Heart right ventricle (tissue), 16 donors: Measurements from ENCODE around the gene LMTK2. TPM values are rescaled to one million over a fixed set of nuclear protein-coding genes. Genes with fewer than 3 reads are reported as not detected.

Experiments used
- ATAC-seq, 8 donors: fragments of 200-7000 bp; cut with Tn5 transposase; one replicate each; pipeline ENCODE4 v1.9.1; 2020; ENCODE audit warnings: mild to moderate bottlenecking in 8 of 8, moderate library complexity in 8 of 8, moderate number of reproducible peaks in 1 of 8
- DNase-seq, 2 donors: peaks; one replicate each; pipeline ENCODE4 v3.0.0-alpha.2; 2020
- H3K27ac ChIP-seq, 10 donors: fragments of 200-600 bp; sonication (generic) in 2 of 10; one replicate each; pipeline versions ENCODE4 v1.5.0 to v1.8.0; 2020 to 2022; ENCODE audit warnings: mild to moderate bottlenecking in 3 of 10
- H3K27me3 ChIP-seq, 7 donors: fragments of 200-600 bp; one replicate each; pipeline ENCODE4 v1.8.0; 2021 to 2022; ENCODE audit warnings: mild to moderate bottlenecking in 2 of 7
- H3K36me3 ChIP-seq, 9 donors: fragments of 200-600 bp; sonication (generic) in 1 of 9; one replicate each; pipeline versions ENCODE4 v1.5.0 to v1.8.0; 2020 to 2022; ENCODE audit warnings: mild to moderate bottlenecking in 2 of 9
- H3K4me1 ChIP-seq, 9 donors: fragments of 200-600 bp; sonication (generic) in 1 of 9; one replicate each; pipeline versions ENCODE4 v1.5.0 to v1.8.0; 2020 to 2022; ENCODE audit warnings: mild to moderate bottlenecking in 4 of 9
- H3K4me3 ChIP-seq, 10 donors: fragments of 200-600 bp; sonication (generic) in 2 of 10; one replicate each; pipeline versions ENCODE4 v1.5.0 to v1.8.0; 2020 to 2022; ENCODE audit warnings: mild to moderate bottlenecking in 7 of 10, moderate library complexity in 2 of 10
- H3K9me3 ChIP-seq, 11 donors: fragments of 200-600 bp in 10 of 11; sonication (generic) in 2 of 11; one replicate each; pipeline versions ENCODE4 v1.5.0 to v1.8.0; 2013 to 2022; ENCODE audit warnings: mild to moderate bottlenecking in 2 of 11, control low read depth in 1 of 11, moderate library complexity in 1 of 11
- CTCF ChIP-seq, 9 donors: fragments of 200-600 bp; sonication (generic) in 2 of 9; IDR thresholded peaks; one replicate each; pipeline versions ENCODE4 v1.5.0 to v1.8.0; 2021 to 2022; ENCODE audit warnings: antibody characterized with exemption in 9 of 9, mild to moderate bottlenecking in 5 of 9, moderate library complexity in 1 of 9
- WGBS, 2 donors: extraction: QIAGEN DNeasy Blood & Tissue Kit; methylation state at CpG; one replicate each; pipeline ENCODE4 v1.1.7; 2013; ENCODE audit warnings: inconsistent platforms in 1 of 2; 5-methylcytosine and 5-hydroxymethylcytosine counted together
- intact Hi-C, 10 donors: fragments of 100-400 bp; cut with DNase I; formaldehyde crosslinking; loops; one replicate each; pipeline versions ENCODE4 v1.11.1 to v1.14.2; 2022
- polyA plus RNA-seq, 2 donors: library from polyadenylated mRNA; stranded (reverse); fragments of 200-250 nt; gene quantifications; one replicate each; pipeline ENCODE4 v1.2.3, GENCODE V29; 2013
- total RNA-seq, 10 donors: library from RNA; stranded (reverse); fragmentation: NEBNext Ultra II Directional in 3 of 10; extraction: Animal tissue kit (Norgen Biotek cat#: 25700) in 3 of 10; gene quantifications; one replicate each; pipeline versions ENCODE4 v1.2.1 to v1.2.4, GENCODE V29; 2021 to 2023
- donor health status: Arrhythmogenic right ventricular cardiomyopathy.
- donor health status: ischemic (EF 13 %, LVEDD 7.1; RV severe dilation, severe dysfunction).
- donor health status: healthy with polysubstance abuse.
- donor health status: DM: no; HTN: yes; CAD: no.
- donor health status: DM: no; HTN: no; CAD: no.
- donor health status: ischemic (EF 25% LVEDD 6.9; RV normal size, moderate dysfunction).
- donor health status: ischemic (EF 25% LVEDD 5.7; RV mildly dilated, moderate dysfunction).
- donor health status: healthy.
- donor health status: DM: yes; HTN: yes; CAD: no.
- donor health status: Ischemic cardiomyopathy.
- donor health status: ischemic (EF 35%, LVEDD 5.7; RV mildly dilated, moderate dysfunction).
- donor health status: nonischemic (EF 11% LVEDD 7.7; RV severe dilation, severe dysfunction).
- donor health status: DM: yes; HTN: yes; CAD: no.
- donor health status: PGD.
- donor health status: ischemic (EF 29% LVEDD 5.4; RV normal size, mild dysfunction).
- donor health status: nonischemic (EF 23%, LVEDD 6.1; RV moderate dilation, normal function).

The LMTK2 gene
- total and polyA plus RNA-seq, 12 donors, result 2.9 to 50.2 (median 27.0) TPM

GRCh38 chr7:98203261-98203963 is 96.8 kb downstream of the LMTK2 start:
- WGBS, 2 donors, result 96 to 97% methylated on average over 28 of the region's 28 CpGs
- no peak overlapping the region for H3K27ac ChIP-seq
- no peak for DNase-seq

GRCh38 chr7:98203964-98204605 is 97.4 kb downstream of the LMTK2 start:
- no peak for TF ChIP-seq CTCF (IDR thresholded peaks at IDR 0.05)
- ATAC-seq (no peak), DNase-seq (no peak)
- no peak overlapping the region for H3K4me3 ChIP-seq
- WGBS, 2 donors, result 96 to 97% methylated on average over 18 of the region's 18 CpGs
- intact Hi-C loops, result no loop called here
- peaks cover 0 to 10% (median 0%) of the 10 kb centered on the region in 9 donors for H3K4me1 ChIP-seq
- peaks cover 0 to 3% (median 0%) of the 10 kb centered on the region in 11 donors for H3K9me3 ChIP-seq
- no peak overlapping the region for H3K27ac ChIP-seq
- H3K27me3 ChIP-seq, result no peaks in the 10 kb centered on the region
- peaks cover 0 to 61% (median 26%) of the 10 kb centered on the region in 9 donors for H3K36me3 ChIP-seq

More at GRCh38 chr7:98203261-98203963, 96.8 kb downstream of the LMTK2 start:
- intact Hi-C loops, result no loop called here
- Histone ChIP-seq H3K4me1 (peaks cover 0 to 10% (median 0%) of the 10 kb centered on the region in 9 donors), H3K27me3 (no peaks in the 10 kb centered on the region), H3K4me3 (no peak overlapping the region), H3K36me3 (peaks cover 0 to 61% (median 26%) of the 10 kb centered on the region in 9 donors), H3K9me3 (peaks cover 0 to 10% (median 0%) of the 10 kb centered on the region in 11 donors)
- peak in 1 of 8 donors; percentile 11 for ATAC-seq
- no peak for TF ChIP-seq CTCF (IDR thresholded peaks at IDR 0.05)

- Histone ChIP-seq H3K36me3 (peaks cover 0 to 65% (median 26%) of the 10 kb centered on the region in 9 donors), H3K4me3 (no peak overlapping the region), H3K4me1 (peaks cover 0 to 10% (median 0%) of the 10 kb centered on the region in 9 donors), H3K27me3 (no peaks in the 10 kb centered on the region), H3K9me3 (no peaks in the 10 kb centered on the region), H3K27ac (no peak overlapping the region)
- DNase-seq, result no peak
- ATAC-seq, result no peak
- WGBS, 2 donors, result 91 to 94% methylated on average over 11 of the region's 11 CpGs
- no peak for TF ChIP-seq CTCF (IDR thresholded peaks at IDR 0.05)
- intact Hi-C loops, result no loop called here
Observed at GRCh38 chr7:98204670-98205069, 98.0 kb downstream of the LMTK2 start.

GRCh38 chr7:98205162-98205845 is 98.6 kb downstream of the LMTK2 start:
- intact Hi-C loops, result no loop called here
- H3K36me3 ChIP-seq, result peaks cover 0 to 66% (median 26%) of the 10 kb centered on the region in 9 donors
- peak in 1 of 8 donors; percentile 27 for ATAC-seq

More at GRCh38 chr7:98205162-98205845, 98.6 kb downstream of the LMTK2 start:
- no peak overlapping the region for H3K4me3 ChIP-seq
- no peaks in the 10 kb centered on the region for H3K9me3 ChIP-seq
- WGBS, 2 donors, result 96% methylated on average over 47 of the region's 47 CpGs
- no peak overlapping the region for H3K27ac ChIP-seq
- H3K27me3 ChIP-seq, result no peaks in the 10 kb centered on the region
- no peak for TF ChIP-seq CTCF (IDR thresholded peaks at IDR 0.05)
- DNase-seq, result no peak
- peaks cover 0 to 10% (median 0%) of the 10 kb centered on the region in 9 donors for H3K4me1 ChIP-seq
